ENCODE data around the gene PLEKHG7.
"Not testable (repeated sequence)": the region's sequence is repeated elsewhere in the genome, so short reads cannot be mapped to it uniquely, and the experiment has no call there.

PLEKHG7 gene, protein sequence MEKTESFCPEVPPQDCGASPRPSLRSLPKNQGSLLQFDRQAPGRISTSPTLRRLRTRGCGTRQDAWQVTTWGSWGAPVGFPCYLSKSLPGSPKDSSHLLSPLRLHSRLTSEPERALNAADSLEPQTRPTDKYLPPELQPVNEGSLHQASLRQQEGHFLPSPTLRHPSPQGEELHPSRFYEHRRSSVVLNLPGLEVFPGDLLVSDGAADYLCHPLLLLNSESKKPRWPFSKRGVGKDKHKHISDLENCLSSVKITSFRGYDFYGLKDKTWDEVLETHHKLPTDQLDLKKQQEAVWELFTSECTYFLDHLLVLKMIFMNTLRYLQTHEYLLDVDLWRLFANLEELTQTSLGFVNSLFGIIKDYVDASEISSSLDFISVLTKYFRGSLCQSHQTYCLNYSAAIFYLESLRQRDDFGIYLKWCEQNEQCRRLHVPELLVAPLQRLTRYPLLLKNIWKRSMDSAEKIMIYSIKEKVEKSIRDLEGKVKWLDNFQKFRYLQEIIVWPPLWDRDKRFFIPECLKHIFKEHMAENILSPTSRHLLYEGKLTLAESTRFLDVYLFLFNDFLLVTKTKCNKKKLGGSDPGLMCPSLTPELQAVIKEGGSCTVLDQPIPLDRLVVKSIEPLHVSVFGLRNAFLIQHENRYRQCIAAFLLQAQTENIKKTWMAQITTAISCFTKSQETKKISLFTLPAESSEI

GRCh38 chr12:92702754-92703679, at the start of gene PLEKHG7:
TSS of gene PLEKHG7 (plus strand) at chr12:92702989. CDS start at chr12:92706632, 3,643 bp downstream.
- no peak for DNase-seq (ENCODE audit: low read depth, low spot score)

- DNase-seq (ENCODE audit: low read depth, low spot score), result not testable (repeated sequence)
Observed at GRCh38 chr12:92654256-92654655, 48.5 kb upstream of the PLEKHG7 start.

- DNase-seq (ENCODE audit: low read depth, low spot score), result no peak
Observed at GRCh38 chr12:92654929-92655328, 47.9 kb upstream of the PLEKHG7 start.

DNA sequence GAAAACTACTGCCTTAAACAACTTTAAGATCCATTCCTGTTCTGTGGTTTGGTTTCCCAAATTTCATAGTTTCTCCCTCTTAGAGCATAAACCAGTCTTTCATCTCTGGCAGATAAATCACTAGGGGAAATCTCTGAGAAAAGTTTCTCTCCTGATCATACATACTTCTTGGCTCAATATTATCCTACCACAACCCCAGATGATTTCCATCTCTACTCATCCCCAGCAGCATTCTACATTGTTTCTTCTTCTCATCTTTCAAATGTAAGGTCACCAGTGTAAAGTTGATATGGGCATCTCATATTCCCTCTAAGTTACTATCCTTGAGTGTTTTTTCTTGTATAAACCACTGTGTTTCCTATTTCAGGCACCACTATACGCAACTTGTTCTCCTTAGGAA, 45.9 kb upstream of the PLEKHG7 start:
- no peak for DNase-seq (ENCODE audit: low read depth, low spot score)

DNA sequence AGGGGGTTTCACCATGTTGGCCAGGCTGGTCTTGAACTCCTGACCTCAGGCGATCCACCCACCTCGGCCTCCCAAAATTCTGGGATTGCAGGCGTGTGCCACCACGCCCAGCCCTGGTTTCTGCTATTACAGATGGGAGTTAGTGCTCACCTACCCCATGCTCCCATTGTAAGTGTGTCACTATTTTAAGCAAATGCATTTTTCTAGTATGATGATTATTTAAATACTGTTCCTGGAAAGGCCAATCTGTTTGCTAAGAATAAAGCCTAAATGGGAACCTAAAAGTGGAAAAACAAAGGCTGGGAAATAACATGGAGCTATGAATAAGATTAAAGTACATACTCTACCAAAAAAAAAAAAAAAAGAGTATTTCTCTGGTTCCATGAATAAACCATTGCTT, 45.0 kb upstream of the PLEKHG7 start:
- DNase-seq (ENCODE audit: low read depth, low spot score), result no peak

GRCh38 chr12:92658611-92659010, 44.2 kb upstream of the PLEKHG7 start:
- DNase-seq (ENCODE audit: low read depth, low spot score), result no peak

DNA sequence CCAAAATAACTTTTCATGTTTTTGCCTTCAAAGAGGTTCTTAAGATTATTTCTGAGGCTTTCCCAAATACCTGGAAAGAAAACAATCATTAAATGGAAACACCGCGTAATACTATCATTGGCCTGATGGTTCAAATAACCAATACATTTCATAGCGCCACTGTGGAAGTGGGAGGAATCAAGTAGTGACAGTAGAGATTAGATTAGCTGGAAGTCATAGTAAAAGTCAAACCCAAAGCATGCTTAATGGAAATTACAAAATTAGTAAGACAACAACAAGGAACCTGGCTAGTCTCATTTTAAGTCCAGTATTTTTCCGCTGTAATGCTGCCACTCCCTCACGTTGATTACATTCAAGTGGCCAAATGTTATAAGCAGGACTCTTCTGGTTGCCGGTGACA, 41.5 kb upstream of the PLEKHG7 start:
- no peak for DNase-seq (ENCODE audit: low read depth, low spot score)

DNA sequence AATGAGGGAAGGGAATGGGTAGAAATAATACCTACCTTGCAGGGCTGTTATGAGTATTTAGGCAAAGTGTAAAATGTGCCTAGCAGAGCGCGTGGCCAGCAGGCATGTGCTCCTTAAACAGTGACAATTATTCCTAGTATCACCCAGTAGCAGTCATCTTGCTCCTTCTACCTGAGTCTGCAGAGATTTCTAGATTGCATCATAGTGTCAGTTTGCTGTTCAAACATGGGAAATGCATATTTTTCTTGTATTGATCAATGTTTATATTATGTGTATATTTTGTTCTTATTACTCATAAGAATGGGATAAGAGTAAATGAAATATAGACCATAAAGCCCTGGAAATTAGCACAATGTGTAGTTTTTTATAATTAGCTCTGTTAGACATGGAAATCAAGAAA, 37.3 kb upstream of the PLEKHG7 start:
- DNase-seq (ENCODE audit: low read depth, low spot score), result no peak

- no peak for DNase-seq (ENCODE audit: low read depth, low spot score)
Observed at GRCh38 chr12:92668739-92669138, 34.0 kb upstream of the PLEKHG7 start.

GRCh38 chr12:92671524-92671923, 31.3 kb upstream of the PLEKHG7 start:
- not testable (repeated sequence) for DNase-seq (ENCODE audit: low read depth, low spot score)

DNA sequence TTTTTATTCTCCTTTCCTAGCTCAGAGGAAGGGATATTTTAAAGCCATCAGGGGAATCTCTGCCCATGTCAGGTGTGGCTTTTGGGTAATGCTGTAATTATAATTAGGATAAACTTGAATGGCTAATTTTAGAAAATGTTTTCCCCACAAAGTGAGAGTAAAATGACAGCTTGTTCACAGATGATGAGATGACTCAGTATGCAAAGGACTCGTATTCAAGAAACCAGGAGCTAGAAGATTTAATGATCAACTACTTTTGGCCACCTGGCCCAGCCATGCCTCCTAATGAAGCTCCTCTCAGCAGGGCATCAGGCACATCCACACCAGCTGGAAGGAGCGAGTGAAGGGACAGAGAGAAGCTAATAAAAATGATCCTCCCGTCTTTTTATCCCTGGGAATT, 29.0 kb upstream of the PLEKHG7 start:
- DNase-seq (ENCODE audit: low read depth, low spot score), result no peak

GRCh38 chr12:92674500-92674899, 28.3 kb upstream of the PLEKHG7 start:
- no peak for DNase-seq (ENCODE audit: low read depth, low spot score)

GRCh38 chr12:92675092-92675865, 27.5 kb upstream of the PLEKHG7 start:
- no peak for DNase-seq (ENCODE audit: low read depth, low spot score)

GRCh38 chr12:92676710-92677109, 26.1 kb upstream of the PLEKHG7 start:
- DNase-seq (ENCODE audit: low read depth, low spot score), result no peak

DNA sequence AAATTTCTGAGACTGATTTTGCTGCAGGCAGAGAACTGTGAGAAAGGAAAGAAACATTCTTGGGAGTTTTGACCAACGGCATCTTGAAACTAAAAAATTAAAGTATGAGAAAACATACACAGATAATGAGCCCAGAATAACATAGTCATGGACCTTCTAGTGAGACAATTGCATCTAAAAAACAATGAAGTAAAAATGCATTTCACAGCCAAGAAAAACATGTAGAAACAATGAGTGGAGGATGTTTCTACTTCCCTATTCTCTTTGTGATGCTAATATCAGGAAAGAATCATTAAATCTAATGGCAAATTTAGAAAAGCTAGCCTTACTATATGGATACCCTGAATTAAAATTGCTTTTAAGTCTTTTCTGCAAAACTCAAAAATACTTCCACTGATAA, 12.2 kb upstream of the PLEKHG7 start:
- DNase-seq (ENCODE audit: low read depth, low spot score), result no peak

GRCh38 chr12:92695056-92695455, 7.7 kb upstream of the PLEKHG7 start:
- DNase-seq (ENCODE audit: low read depth, low spot score), result no peak

- DNase-seq (ENCODE audit: low read depth, low spot score), result no peak
Observed at GRCh38 chr12:92695577-92695976, 7.2 kb upstream of the PLEKHG7 start.

DNA sequence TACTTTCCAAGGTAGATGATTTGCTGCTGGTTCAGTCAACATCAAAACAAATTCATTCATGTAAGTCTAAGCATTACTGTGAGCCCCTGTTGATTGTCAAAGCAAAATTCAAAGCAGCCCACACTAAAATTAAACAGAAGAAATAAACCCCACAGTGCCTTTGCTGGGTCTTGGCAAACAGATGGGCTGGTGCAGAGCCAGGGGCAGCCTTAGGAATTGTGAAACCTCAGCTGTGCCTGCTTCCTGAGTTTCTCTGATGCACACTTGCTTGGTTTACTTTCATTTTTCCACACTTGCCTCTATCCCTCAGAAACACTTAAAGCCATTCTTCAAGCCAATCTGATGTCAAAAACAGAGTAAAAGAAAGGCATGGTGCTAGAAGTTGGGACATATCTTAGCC, 6.6 kb upstream of the PLEKHG7 start:
- DNase-seq (ENCODE audit: low read depth, low spot score), result no peak

DNA sequence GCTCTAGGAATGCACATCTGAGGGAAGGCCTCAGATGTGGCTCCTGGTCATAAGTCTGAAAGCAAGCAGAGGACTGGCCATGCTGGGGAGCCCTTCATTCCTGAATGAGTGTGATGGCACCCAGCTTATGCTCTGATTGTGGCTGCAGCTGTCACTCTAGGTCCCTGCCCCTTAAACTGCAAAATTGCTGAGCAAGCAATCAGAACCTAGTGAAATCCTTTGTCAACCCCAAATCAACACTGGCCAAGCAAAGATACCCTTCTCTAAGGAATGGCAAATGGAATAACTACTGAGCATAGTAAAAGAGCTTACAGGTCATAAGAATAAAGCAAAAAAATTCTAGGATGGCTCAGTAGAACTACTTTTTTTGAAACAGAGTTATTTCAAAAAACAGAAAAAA, 4.3 kb upstream of the PLEKHG7 start:
- no peak for DNase-seq (ENCODE audit: low read depth, low spot score)

GRCh38 chr12:92701441-92701840, 1.3 kb upstream of the PLEKHG7 start:
- DNase-seq (ENCODE audit: low read depth, low spot score), result no peak

GRCh38 chr12:92703786-92704185, 997 bp downstream of the PLEKHG7 start:
- DNase-seq (ENCODE audit: low read depth, low spot score), result no peak

Data from activated CD4-positive, CD25-positive, alpha-beta regulatory T cell treated with anti-CD3 and anti-CD28 coated beads, Interleukin-2, amount 50 U/mL, for 16 hours (primary cell).